OCI-LY3 (cell line): ENCODE measurements around the gene CEP55.
"Not testable (repeated sequence)": the region's sequence is repeated elsewhere in the genome, so short reads cannot be mapped to it uniquely, and the experiment has no call there.

ENCODE experiments used
- H2AFZ ChIP-seq: fragments of 200-600, 300-600 bp; shearing (Covaris generic); 2 replicates; pipeline ENCODE4 v1.6.0; 2014; ENCODE audit warnings: antibody characterized with exemption, low read depth, low read length
- H3K27ac ChIP-seq: fragments of 200-600, 300-600 bp; sonication (generic); 2 replicates; pipeline ENCODE4 v1.5.1; 2014; ENCODE audit warnings: mild to moderate bottlenecking, low read length, moderate library complexity, mixed read lengths
- H3K27me3 ChIP-seq: fragments of 200-600, 300-600 bp; sonication (generic); 2 replicates; pipeline ENCODE4 v1.6.1; 2014; ENCODE audit warnings: low read depth, low read length, mixed read lengths
- H3K36me3 ChIP-seq: fragments of 200-600, 300-600 bp; sonication (generic); replicated peaks from 2 replicates; pipeline ENCODE3; 2014; ENCODE audit warnings: low read depth, low read length, mixed read lengths
- H3K4me1 ChIP-seq: fragments of 300-600, 200-600 bp; sonication (generic); 2 replicates; pipeline ENCODE4 v1.6.1; 2014; ENCODE audit warnings: low read length, mixed read lengths
- H3K4me2 ChIP-seq: fragments of 200-600, 300-600 bp; sonication (generic); 2 replicates; pipeline ENCODE4 v1.6.1; 2014; ENCODE audit warnings: low read length, mixed read lengths
- H3K4me3 ChIP-seq: fragments of 300-600, 200-600 bp; sonication (generic); 2 replicates; pipeline ENCODE4 v1.5.1; 2014; ENCODE audit warnings: antibody characterized with exemption, mild to moderate bottlenecking, low read length, moderate library complexity
- H3K79me2 ChIP-seq: fragments of 300-600, 200-600 bp; shearing (Covaris generic); 2 replicates; pipeline ENCODE4 v1.6.1; 2014; ENCODE audit warnings: mild to moderate bottlenecking, low read length, mixed read lengths
- H3K9ac ChIP-seq: fragments of 300-600, 200-600 bp; shearing (Covaris generic); 2 replicates; pipeline ENCODE4 v1.6.0; 2014; ENCODE audit warnings: mild to moderate bottlenecking, low read length, moderate library complexity
- H3K9me3 ChIP-seq: fragments of 200-600, 300-600 bp; shearing (Covaris generic); 2 replicates; pipeline ENCODE4 v1.6.1; 2014; ENCODE audit warnings: low read length, mixed read lengths; ENCODE audit not compliant: insufficient read depth
- H4K20me1 ChIP-seq: fragments of 200-600, 300-600 bp; sonication (generic); 2 replicates; pipeline ENCODE4 v1.6.1; 2016; ENCODE audit warnings: low read length, mixed read lengths; ENCODE audit not compliant: insufficient read depth
- CTCF ChIP-seq: fragments of 200-600, 300-600 bp; sonication (generic); IDR thresholded peaks from 2 replicates; pipeline ENCODE4 v1.5.1; 2014; ENCODE audit warnings: antibody characterized with exemption, low read length, low read depth
- EZH2phosphoT487 ChIP-seq: fragments of 200-600 bp; shearing (Covaris generic); IDR thresholded peaks from 2 replicates; pipeline ENCODE4 v1.6.1; 2018; ENCODE audit warnings: antibody characterized with exemption, mixed run types, low read depth

CEP55 gene

GRCh38 chr10:93515071-93516005 lies 18.9 kb downstream of the CEP55 start:
- TF ChIP-seq CTCF (no peak), EZH2phosphoT487 (no peak)
- H3K4me1 ChIP-seq = peaks cover 9% of the 10 kb centered on the region; the same call in 1 of the 2 replicates
- H3K79me2 ChIP-seq = no peaks in the 10 kb centered on the region
- H3K9me3 ChIP-seq = no peaks in the 10 kb centered on the region
- H3K27me3 ChIP-seq = no peaks in the 10 kb centered on the region
- no peak overlapping the region for H3K4me2 ChIP-seq
- H3K9ac ChIP-seq = no peak overlapping the region
- no peak overlapping the region for H3K4me3 ChIP-seq
- no peak overlapping the region for H3K27ac ChIP-seq
- no peak overlapping the region for H2AFZ ChIP-seq
- peaks cover 42% of the 10 kb centered on the region for H3K36me3 ChIP-seq
- no peaks in the 10 kb centered on the region for H4K20me1 ChIP-seq

GRCh38 chr10:93516006-93516380 lies 19.6 kb downstream of the CEP55 start:
- Histone ChIP-seq H4K20me1 (no peaks in the 10 kb centered on the region), H3K79me2 (no peaks in the 10 kb centered on the region), H2AFZ (no peak overlapping the region), H3K36me3 (peaks cover 44% of the 10 kb centered on the region), H3K9ac (no peak overlapping the region), H3K4me1 (peaks cover 9% of the 10 kb centered on the region; the same call in 1 of the 2 replicates), H3K9me3 (no peaks in the 10 kb centered on the region), H3K4me3 (no peak overlapping the region), H3K27ac (no peak overlapping the region), H3K27me3 (no peaks in the 10 kb centered on the region), H3K4me2 (no peak overlapping the region)
- TF ChIP-seq EZH2phosphoT487 = no peak
- no peak for TF ChIP-seq CTCF

GRCh38 chr10:93518531-93518930 lies 22.1 kb downstream of the CEP55 start:
- no peak overlapping the region for H3K9ac ChIP-seq
- H3K27ac ChIP-seq = no peak overlapping the region
- no peak for TF ChIP-seq EZH2phosphoT487
- TF ChIP-seq CTCF = no peak
- no peaks in the 10 kb centered on the region for H4K20me1 ChIP-seq
- H3K27me3 ChIP-seq = no peaks in the 10 kb centered on the region
- peaks cover 9% of the 10 kb centered on the region; the same call in 1 of the 2 replicates for H3K4me1 ChIP-seq
- no peak overlapping the region for H3K4me3 ChIP-seq
- H2AFZ ChIP-seq = no peak overlapping the region
- H3K9me3 ChIP-seq = no peaks in the 10 kb centered on the region
- H3K4me2 ChIP-seq = no peak overlapping the region
- peaks cover 38% of the 10 kb centered on the region for H3K36me3 ChIP-seq
- no peaks in the 10 kb centered on the region for H3K79me2 ChIP-seq

- Histone ChIP-seq H3K4me2 (no peak overlapping the region), H3K4me3 (no peak overlapping the region), H2AFZ (no peak overlapping the region), H4K20me1 (no peaks in the 10 kb centered on the region), H3K27ac (no peak overlapping the region), H3K27me3 (no peaks in the 10 kb centered on the region), H3K9me3 (no peaks in the 10 kb centered on the region), H3K79me2 (no peaks in the 10 kb centered on the region), H3K36me3 (no peaks in the 10 kb centered on the region), H3K9ac (no peak overlapping the region), H3K4me1 (no peaks in the 10 kb centered on the region)
- TF ChIP-seq CTCF (no peak), EZH2phosphoT487 (no peak)
Observed at GRCh38 chr10:93535293-93535692, 38.9 kb downstream of the CEP55 start.

GRCh38 chr10:93540871-93541270 lies 44.5 kb downstream of the CEP55 start:
- H3K9me3 ChIP-seq, H3K27me3 ChIP-seq, H3K9ac ChIP-seq, H3K79me2 ChIP-seq, H2AFZ ChIP-seq, H3K4me2 ChIP-seq, H3K36me3 ChIP-seq, H3K4me3 ChIP-seq, H4K20me1 ChIP-seq, H3K4me1 ChIP-seq, H3K27ac ChIP-seq: not testable (repeated sequence)
